SK-N-SH treated with all-trans-retinoic acid at 6 μM for 48 hours (cell line): Measurements from ENCODE around the gene CTNNA3.
A peak's percentile ranks its signal among the peaks of the same experiment; 100 is the strongest.

Experiments used
- ATAC-seq: fragments of 200-7000 bp; cut with Tn5 transposase; 3 replicates; pipeline ENCODE4 v1.9.1; 2020; ENCODE audit warnings: mild to moderate bottlenecking, moderate library complexity
- ARNTL ChIP-seq: fragments of 450-650 bp; formaldehyde crosslinking; IDR thresholded peaks from 2 replicates; pipeline ENCODE4 v1.5.0; 2020; ENCODE audit warnings: low read depth, mild to moderate bottlenecking, moderate library complexity, borderline replicate concordance
- BACH2 ChIP-seq: fragments of 250-450 bp; sonication (Bioruptor Pico); IDR thresholded peaks from 2 replicates; pipeline ENCODE4 v1.9.0; 2021; ENCODE audit warnings: mild to moderate bottlenecking, borderline replicate concordance
- CSDC2 ChIP-seq: fragments of 250-450 bp; sonication (Bioruptor Pico); IDR thresholded peaks from 2 replicates; pipeline ENCODE4 v1.5.0; 2020; ENCODE audit warnings: mild to moderate bottlenecking, moderate library complexity
- ESRRG ChIP-seq: fragments of 250-450 bp; sonication (Bioruptor Pico); IDR thresholded peaks from 2 replicates; pipeline ENCODE4 v1.6.1; 2021; ENCODE audit warnings: mild to moderate bottlenecking
- GLIS3 ChIP-seq: fragments of 250-450 bp; sonication (Bioruptor Pico); IDR thresholded peaks from 2 replicates; pipeline ENCODE4 v1.5.0; 2020; ENCODE audit warnings: mild to moderate bottlenecking, moderate library complexity
- ISL1 ChIP-seq: fragments of 250-450 bp; sonication (Bioruptor Pico); IDR thresholded peaks from 2 replicates; pipeline ENCODE4 v2.1.2; 2022; ENCODE audit warnings: mild to moderate bottlenecking, moderate library complexity
- OSR1 ChIP-seq: fragments of 250-450 bp; sonication (Bioruptor Pico); IDR thresholded peaks from 2 replicates; pipeline ENCODE4 v1.8.0; 2022; ENCODE audit warnings: moderate library complexity, mild to moderate bottlenecking, inconsistent platforms
- PATZ1 ChIP-seq: fragments of 250-450 bp; sonication (Bioruptor Pico); IDR thresholded peaks from 2 replicates; pipeline ENCODE4 v1.8.0; 2020; ENCODE audit warnings: mild to moderate bottlenecking, moderate library complexity, borderline replicate concordance
- POU6F1 ChIP-seq: fragments of 250-450 bp; sonication (Bioruptor Pico); IDR thresholded peaks from 2 replicates; pipeline ENCODE4 v1.8.0; 2021; ENCODE audit warnings: low read depth, mild to moderate bottlenecking, moderate library complexity, borderline replicate concordance
- PPARA ChIP-seq: fragments of 250-450 bp; sonication (Bioruptor Pico); IDR thresholded peaks from 2 replicates; pipeline ENCODE4 v1.5.0; 2020; ENCODE audit warnings: mild to moderate bottlenecking, borderline replicate concordance
- RARB ChIP-seq: fragments of 250-450 bp; sonication (Bioruptor Pico); IDR thresholded peaks from 2 replicates; pipeline ENCODE4 v1.8.0; 2021; ENCODE audit warnings: mild to moderate bottlenecking, moderate library complexity
- SNAI2 ChIP-seq: fragments of 250-450 bp; sonication (Bioruptor Pico); IDR thresholded peaks from 2 replicates; pipeline ENCODE4 v1.5.0; 2020; ENCODE audit warnings: mild to moderate bottlenecking, moderate library complexity
- TCF4 ChIP-seq: fragments of 250-450 bp; sonication (Bioruptor Pico); IDR thresholded peaks from 2 replicates; pipeline ENCODE4 v1.8.0; 2021; ENCODE audit warnings: mild to moderate bottlenecking, moderate library complexity, borderline replicate concordance
- TOX ChIP-seq: fragments of 250-450 bp; sonication (Bioruptor Pico); IDR thresholded peaks from 2 replicates; pipeline ENCODE4 v1.8.0; 2021; ENCODE audit warnings: mild to moderate bottlenecking, moderate library complexity, borderline replicate concordance
- TSHZ2 ChIP-seq: fragments of 250-450 bp; sonication (Bioruptor Pico); IDR thresholded peaks from 2 replicates; pipeline ENCODE4 v1.5.0; 2020; ENCODE audit warnings: mild to moderate bottlenecking, moderate library complexity
- ZC3H10 ChIP-seq: fragments of 250-450 bp; sonication (Bioruptor Pico); IDR thresholded peaks from 2 replicates; pipeline ENCODE4 v1.5.1; 2021; ENCODE audit warnings: mild to moderate bottlenecking, moderate library complexity
- ZFP3 ChIP-seq: fragments of 250-450 bp; sonication (Bioruptor Pico); IDR thresholded peaks from 2 replicates; pipeline ENCODE4 v1.5.0; 2020; ENCODE audit warnings: mild to moderate bottlenecking, moderate library complexity
- ZNF565 ChIP-seq: fragments of 450-650 bp; formaldehyde crosslinking; conservative IDR thresholded peaks from 2 replicates; pipeline ENCODE4 v1.5.0; 2020; ENCODE audit warnings: low read depth, mild to moderate bottlenecking, moderate library complexity
- ZNF70 ChIP-seq: fragments of 450-650 bp; formaldehyde crosslinking; IDR thresholded peaks from 2 replicates; pipeline ENCODE4 v1.5.0; 2020; ENCODE audit warnings: mild to moderate bottlenecking, moderate library complexity
- ZNF8 ChIP-seq: fragments of 450-650 bp; formaldehyde crosslinking; IDR thresholded peaks from 2 replicates; pipeline ENCODE4 v1.5.0; 2020; ENCODE audit warnings: mild to moderate bottlenecking, moderate library complexity
- TF ChIP-seq, protein P1 (sequence below): fragments of 250-450 bp; sonication (Bioruptor Pico); IDR thresholded peaks from 2 replicates; pipeline ENCODE4 v1.5.1; 2020; ENCODE audit warnings: low read depth, mild to moderate bottlenecking, moderate library complexity
- TF ChIP-seq, protein P2 (sequence below): fragments of 250-450 bp; sonication (Bioruptor Pico); IDR thresholded peaks from 2 replicates; pipeline ENCODE4 v1.5.1; 2021; ENCODE audit warnings: mild to moderate bottlenecking, moderate library complexity

CTNNA3 gene

DNA sequence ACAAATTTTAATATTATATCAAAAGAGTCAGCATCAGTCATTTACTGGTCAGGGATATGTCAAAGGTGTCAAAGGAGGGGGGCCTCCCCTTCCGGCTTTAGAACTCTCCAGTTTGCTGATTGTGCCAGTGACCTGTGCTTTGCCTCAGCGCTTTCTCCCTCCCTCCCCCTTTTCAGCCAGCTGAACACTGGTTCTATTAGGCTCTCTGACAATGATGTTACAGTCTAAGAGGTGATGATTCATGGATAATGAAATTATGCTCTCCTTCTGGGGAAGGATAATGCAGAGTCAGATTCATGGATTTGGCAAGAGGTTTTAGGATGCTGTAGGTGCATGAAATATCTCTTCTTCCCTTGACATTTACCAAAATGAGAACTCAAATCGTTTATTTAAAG is 764.0 kb downstream of the CTNNA3 start:
- TF ChIP-seq ISL1 (CRISPR knock-in tag) (0 out of 2 replicates have a peak, but pooled peaks have one; percentile 38), OSR1 (CRISPR knock-in tag) (no peak)
- peak; percentile 34; the same call in 1 of the 3 replicates for ATAC-seq

DNA sequence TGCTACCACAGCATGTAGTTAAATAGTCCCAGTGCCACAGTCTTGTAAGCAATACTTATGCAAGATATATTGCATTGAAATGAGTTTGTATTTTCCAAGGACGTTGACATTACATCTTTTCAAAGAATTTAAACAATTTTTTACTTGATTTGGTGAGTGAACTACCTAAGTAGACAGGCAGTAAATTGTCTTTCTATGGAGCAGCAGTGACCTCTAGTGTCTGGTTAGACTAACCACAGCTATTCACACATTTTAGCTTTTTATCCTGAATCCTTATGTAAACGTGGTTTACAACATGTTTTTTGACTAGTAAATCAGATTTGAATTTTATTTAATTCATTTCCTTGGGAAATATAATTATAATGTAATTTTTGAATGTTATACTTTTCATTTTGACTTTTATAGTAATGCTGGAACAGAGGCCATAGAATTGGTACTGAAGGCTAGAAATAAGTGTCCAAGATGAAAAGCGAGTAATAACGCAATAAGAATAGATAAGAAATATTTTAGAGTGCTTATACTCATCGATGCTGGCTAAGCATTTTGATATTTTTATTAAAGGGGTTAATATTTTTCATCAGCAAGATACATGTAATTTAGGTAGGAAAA is 764.6 kb downstream of the CTNNA3 start:
- peak; percentile 89 for ATAC-seq
- TF ChIP-seq ARNTL = no peak
- TF ChIP-seq ESRRG = no peak
- TF ChIP-seq OSR1 (CRISPR knock-in tag) = no peak
- no peak for TF ChIP-seq RARB (CRISPR knock-in tag)
- TF ChIP-seq ZNF8 (CRISPR knock-in tag) = no peak
- no peak for TF ChIP-seq ZFP3 (CRISPR knock-in tag)
- no peak for TF ChIP-seq SNAI2
- no peak for TF ChIP-seq GLIS3 (CRISPR knock-in tag)
- no peak for TF ChIP-seq ZC3H10 (CRISPR knock-in tag)
- no peak for TF ChIP-seq PPARA (CRISPR knock-in tag)
- no peak for TF ChIP-seq PATZ1
- TF ChIP-seq ZNF70 (CRISPR knock-in tag) = no peak
- TF ChIP-seq, protein P1, sequence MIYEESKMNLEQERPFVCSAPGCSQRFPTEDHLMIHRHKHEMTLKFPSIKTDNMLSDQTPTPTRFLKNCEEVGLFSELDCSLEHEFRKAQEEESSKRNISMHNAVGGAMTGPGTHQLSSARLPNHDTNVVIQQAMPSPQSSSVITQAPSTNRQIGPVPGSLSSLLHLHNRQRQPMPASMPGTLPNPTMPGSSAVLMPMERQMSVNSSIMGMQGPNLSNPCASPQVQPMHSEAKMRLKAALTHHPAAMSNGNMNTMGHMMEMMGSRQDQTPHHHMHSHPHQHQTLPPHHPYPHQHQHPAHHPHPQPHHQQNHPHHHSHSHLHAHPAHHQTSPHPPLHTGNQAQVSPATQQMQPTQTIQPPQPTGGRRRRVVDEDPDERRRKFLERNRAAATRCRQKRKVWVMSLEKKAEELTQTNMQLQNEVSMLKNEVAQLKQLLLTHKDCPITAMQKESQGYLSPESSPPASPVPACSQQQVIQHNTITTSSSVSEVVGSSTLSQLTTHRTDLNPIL (CRISPR knock-in tag) = no peak
- no peak for TF ChIP-seq TOX (CRISPR knock-in tag)
- no peak for TF ChIP-seq CSDC2 (CRISPR knock-in tag)
- no peak for TF ChIP-seq TSHZ2 (CRISPR knock-in tag)
- no peak for TF ChIP-seq BACH2
- no peak for TF ChIP-seq POU6F1 (CRISPR knock-in tag)
- TF ChIP-seq ZNF565 (CRISPR knock-in tag) = no peak
- TF ChIP-seq TCF4 (CRISPR knock-in tag) = no peak
- TF ChIP-seq, all 23 proteins: peak for 0

GRCh38 chr10:66929375-66929774 is 766.6 kb downstream of the CTNNA3 start:
- ATAC-seq = no peak
- TF ChIP-seq, protein P2, sequence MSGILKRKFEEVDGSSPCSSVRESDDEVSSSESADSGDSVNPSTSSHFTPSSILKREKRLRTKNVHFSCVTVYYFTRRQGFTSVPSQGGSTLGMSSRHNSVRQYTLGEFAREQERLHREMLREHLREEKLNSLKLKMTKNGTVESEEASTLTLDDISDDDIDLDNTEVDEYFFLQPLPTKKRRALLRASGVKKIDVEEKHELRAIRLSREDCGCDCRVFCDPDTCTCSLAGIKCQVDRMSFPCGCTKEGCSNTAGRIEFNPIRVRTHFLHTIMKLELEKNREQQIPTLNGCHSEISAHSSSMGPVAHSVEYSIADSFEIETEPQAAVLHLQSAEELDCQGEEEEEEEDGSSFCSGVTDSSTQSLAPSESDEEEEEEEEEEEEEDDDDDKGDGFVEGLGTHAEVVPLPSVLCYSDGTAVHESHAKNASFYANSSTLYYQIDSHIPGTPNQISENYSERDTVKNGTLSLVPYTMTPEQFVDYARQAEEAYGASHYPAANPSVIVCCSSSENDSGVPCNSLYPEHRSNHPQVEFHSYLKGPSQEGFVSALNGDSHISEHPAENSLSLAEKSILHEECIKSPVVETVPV (CRISPR knock-in tag) = no peak
- TF ChIP-seq TOX (CRISPR knock-in tag) = no peak
- no peak for TF ChIP-seq GLIS3 (CRISPR knock-in tag)
- TF ChIP-seq POU6F1 (CRISPR knock-in tag) = no peak
- TF ChIP-seq ISL1 (CRISPR knock-in tag) = no peak
- TF ChIP-seq OSR1 (CRISPR knock-in tag) = no peak
- no peak for TF ChIP-seq ZNF8 (CRISPR knock-in tag)
- TF ChIP-seq ZC3H10 (CRISPR knock-in tag) = no peak
- TF ChIP-seq, protein P1 (CRISPR knock-in tag) = no peak
- TF ChIP-seq SNAI2 = no peak
- no peak for TF ChIP-seq ARNTL
- TF ChIP-seq ZNF565 (CRISPR knock-in tag) = no peak
- TF ChIP-seq PATZ1 = no peak
- no peak for TF ChIP-seq ZNF70 (CRISPR knock-in tag)
- TF ChIP-seq ESRRG = no peak
- TF ChIP-seq CSDC2 (CRISPR knock-in tag) = no peak
